Right atrium auricular region (tissue), 2 donors: ENCODE results near the gene MBD3. TPM values are rescaled to one million over a fixed set of nuclear protein-coding genes. Genes with fewer than 3 reads are reported as not detected.
"Not testable (repeated sequence)": the region's sequence is repeated elsewhere in the genome, so short reads cannot be mapped to it uniquely, and the experiment has no call there.

Source experiments
- DNase-seq: peaks from one replicate; pipeline ENCODE4 v3.0.0-alpha.2; 2019; ENCODE audit warnings: low spot score
- H3K27ac ChIP-seq, 2 donors: fragments of 200-600 bp; sonication (generic); 1 replicate in 1 of 2; 2 replicates in 1 of 2; pipeline ENCODE4 v1.5.1; 2016 to 2019
- H3K27me3 ChIP-seq, 2 donors: fragments of 200-600 bp; sonication (generic); one replicate each; pipeline versions ENCODE4 v1.5.1 to v1.6.0; 2017 to 2019
- H3K36me3 ChIP-seq: fragments of 200-600 bp; sonication (generic); one replicate; pipeline ENCODE4 v1.5.1; 2016
- H3K4me1 ChIP-seq, 2 donors: fragments of 200-600 bp; sonication (generic); one replicate each; pipeline versions ENCODE4 v1.5.1 to v1.6.0; 2017 to 2019
- H3K4me3 ChIP-seq, 2 donors: fragments of 200-600 bp; sonication (generic); 1 replicate in 1 of 2; 2 replicates in 1 of 2; pipeline ENCODE4 v1.5.1; 2017 to 2019; ENCODE audit warnings: mild to moderate bottlenecking in 1 of 2, moderate library complexity in 1 of 2
- H3K9me3 ChIP-seq, 2 donors: fragments of 200-600 bp; sonication (generic); one replicate each; pipeline ENCODE4 v1.5.1; 2019
- total RNA-seq, 2 donors: library from RNA; depleted of rRNA; stranded (reverse); fragments of >200 nt; gene quantifications; one replicate each; pipeline ENCODE4 v1.1.0, GENCODE V29; 2016
- TF ChIP-seq, protein P1 (sequence below), 2 donors: fragments of 200-600 bp; sonication (generic); IDR thresholded peaks; one replicate each; pipeline ENCODE4 v1.5.1; 2019; ENCODE audit warnings: antibody characterized with exemption in 2 of 2

MBD3 gene
- total RNA-seq, 2 donors from 2014 or later: 64.3 to 86.8 TPM

DNA sequence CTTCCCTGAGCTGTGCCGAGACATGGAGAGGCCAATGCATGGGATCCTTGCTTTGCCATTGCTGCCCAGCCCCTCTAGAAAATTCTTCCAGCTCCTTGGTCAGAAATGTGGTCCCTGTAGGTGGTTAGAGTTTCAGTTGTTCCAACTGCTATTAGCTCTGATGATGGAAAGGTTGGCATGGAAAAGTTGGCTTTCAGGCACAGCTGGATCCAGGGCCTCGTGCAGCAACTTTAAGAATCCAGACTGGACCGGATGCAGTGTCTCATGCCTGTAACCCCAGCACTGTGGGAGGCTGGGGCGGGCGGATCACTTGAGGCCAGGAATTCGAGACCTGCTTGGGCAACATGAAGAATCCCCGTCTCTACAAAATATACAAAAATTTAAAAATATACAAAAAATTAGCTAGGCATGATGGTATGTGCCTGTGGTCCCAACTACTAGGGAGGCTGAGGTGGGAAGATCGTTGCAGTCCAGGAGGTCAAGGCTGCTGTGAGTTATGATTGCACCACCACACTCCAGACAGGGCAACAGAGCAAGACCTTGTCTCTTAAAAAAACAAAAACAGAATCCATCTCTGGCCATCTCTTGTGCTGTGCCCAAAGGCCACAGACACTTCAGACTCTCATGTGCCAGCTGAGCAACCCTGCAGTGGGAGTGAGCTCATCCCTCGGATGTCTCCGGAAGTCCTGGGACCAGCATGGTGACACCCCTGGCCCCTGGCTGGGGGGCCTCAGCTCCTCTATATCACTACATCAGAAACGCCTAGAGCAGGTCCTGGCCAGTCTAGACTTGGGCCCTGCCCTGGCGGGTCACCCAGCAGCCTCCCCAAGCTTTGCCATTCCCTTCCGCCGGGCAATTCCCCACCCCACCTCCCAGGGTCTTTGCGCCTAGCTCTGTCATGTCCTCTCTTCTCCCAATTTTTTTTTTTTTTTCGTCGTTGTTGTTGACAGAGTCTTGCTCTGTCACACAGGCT lies 41.3 kb downstream of the MBD3 start:
- Histone ChIP-seq H3K36me3 (no peaks in the 10 kb centered on the region), H3K27ac (no peak overlapping the region), H3K9me3 (no peaks in the 10 kb centered on the region), H3K4me1 (no peaks in the 10 kb centered on the region), H3K4me3 (no peak overlapping the region), H3K27me3 (no peaks in the 10 kb centered on the region)
- TF ChIP-seq, protein P1, sequence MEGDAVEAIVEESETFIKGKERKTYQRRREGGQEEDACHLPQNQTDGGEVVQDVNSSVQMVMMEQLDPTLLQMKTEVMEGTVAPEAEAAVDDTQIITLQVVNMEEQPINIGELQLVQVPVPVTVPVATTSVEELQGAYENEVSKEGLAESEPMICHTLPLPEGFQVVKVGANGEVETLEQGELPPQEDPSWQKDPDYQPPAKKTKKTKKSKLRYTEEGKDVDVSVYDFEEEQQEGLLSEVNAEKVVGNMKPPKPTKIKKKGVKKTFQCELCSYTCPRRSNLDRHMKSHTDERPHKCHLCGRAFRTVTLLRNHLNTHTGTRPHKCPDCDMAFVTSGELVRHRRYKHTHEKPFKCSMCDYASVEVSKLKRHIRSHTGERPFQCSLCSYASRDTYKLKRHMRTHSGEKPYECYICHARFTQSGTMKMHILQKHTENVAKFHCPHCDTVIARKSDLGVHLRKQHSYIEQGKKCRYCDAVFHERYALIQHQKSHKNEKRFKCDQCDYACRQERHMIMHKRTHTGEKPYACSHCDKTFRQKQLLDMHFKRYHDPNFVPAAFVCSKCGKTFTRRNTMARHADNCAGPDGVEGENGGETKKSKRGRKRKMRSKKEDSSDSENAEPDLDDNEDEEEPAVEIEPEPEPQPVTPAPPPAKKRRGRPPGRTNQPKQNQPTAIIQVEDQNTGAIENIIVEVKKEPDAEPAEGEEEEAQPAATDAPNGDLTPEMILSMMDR (IDR thresholded peaks at IDR 0.05): no peak
- DNase-seq: no peak

DNA sequence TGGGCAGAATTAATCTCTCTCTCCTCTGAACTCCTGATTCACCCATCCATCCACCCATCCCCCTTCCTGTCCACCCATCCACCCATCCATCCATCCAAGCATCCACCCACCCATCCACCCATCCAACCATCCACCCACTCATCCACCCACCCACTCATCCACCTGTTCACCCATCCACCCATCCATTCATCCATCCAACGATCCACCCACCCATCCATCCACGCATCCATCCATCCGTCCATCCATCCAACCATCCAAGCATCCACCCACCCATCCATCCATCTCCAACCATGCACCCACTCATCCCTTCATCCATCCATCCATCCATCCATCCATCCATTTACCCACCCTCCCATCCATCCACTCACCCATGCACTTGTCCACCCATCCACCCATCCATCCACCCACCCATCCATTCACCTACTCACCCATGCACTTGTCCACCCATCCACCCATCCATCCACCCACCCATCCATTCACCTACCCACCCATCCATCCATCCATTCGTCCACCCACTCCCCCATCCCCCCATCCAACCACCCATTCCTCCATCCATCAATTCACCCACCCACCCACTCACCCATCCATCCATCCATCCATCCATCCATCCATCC lies 43.2 kb downstream of the MBD3 start:
- no peaks in the 10 kb centered on the region for H3K36me3 ChIP-seq
- H3K4me1 ChIP-seq: no peaks in the 10 kb centered on the region
- no peaks in the 10 kb centered on the region for H3K27me3 ChIP-seq
- no peaks in the 10 kb centered on the region for H3K9me3 ChIP-seq
- TF ChIP-seq, protein P1 (IDR thresholded peaks at IDR 0.05): no peak
- DNase-seq: no peak
- H3K4me3 ChIP-seq: no peak overlapping the region
- H3K27ac ChIP-seq: no peak overlapping the region

DNA sequence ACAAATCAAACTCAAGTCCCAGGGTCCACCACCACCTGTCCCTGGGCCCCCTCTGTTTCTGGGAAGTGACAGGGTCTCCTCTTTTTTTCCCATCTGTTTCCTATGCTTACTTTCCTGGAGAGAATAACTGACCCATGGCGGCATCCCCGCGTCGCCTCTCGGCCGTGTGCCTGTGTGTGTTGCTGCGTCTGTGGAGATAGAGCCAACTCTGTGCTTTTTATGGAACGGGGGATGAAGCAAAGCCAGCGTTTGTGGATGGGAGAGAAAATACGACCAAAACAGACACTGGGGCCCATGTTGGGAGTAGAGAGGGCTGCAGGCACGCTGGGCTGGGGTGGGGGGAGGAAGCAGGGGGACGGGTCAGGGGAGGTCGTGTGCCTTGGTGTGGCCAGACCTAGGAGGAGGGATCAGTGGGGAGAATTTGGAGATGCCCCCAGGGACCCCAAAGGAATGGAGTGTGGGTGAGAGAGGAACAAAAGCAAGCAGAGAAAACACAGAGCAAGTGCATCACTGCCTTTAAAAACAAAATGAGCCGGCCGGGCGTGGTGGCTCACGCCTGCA lies 52.2 kb downstream of the MBD3 start:
- Histone ChIP-seq H3K27ac (no peak overlapping the region), H3K9me3 (no peaks in the 10 kb centered on the region), H3K4me1 (peaks cover 0 to 15% of the 10 kb centered on the region in 2 donors), H3K27me3 (no peaks in the 10 kb centered on the region), H3K4me3 (no peak overlapping the region), H3K36me3 (no peaks in the 10 kb centered on the region)
- DNase-seq: no peak
- TF ChIP-seq, protein P1 (IDR thresholded peaks at IDR 0.05): no peak

DNA sequence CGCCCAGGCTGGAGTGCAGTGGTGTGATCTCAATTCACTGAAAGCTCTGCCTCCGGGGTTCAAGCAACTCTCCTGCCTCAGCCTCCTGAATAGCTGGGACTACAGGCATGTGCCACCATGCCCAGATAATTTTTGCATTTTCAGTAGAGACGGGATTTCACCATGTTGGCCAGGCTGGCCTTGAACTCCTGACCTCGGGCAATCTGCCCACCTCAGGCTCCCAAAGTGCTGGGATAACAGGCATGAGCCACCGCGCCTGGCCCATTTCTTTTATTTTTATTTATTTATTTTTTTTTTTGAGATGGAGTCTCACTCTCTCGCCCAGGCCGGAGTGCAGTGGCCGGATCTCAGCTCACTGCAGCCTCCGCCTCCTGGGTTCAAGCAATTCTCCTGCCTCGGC lies 52.9 kb downstream of the MBD3 start:
- H3K4me3 ChIP-seq, H3K27ac ChIP-seq, H3K36me3 ChIP-seq, DNase-seq, H3K9me3 ChIP-seq, H3K27me3 ChIP-seq: not testable (repeated sequence)
- H3K4me1 ChIP-seq: peaks cover 0 to 15% of the 10 kb centered on the region in 2 donors

DNA sequence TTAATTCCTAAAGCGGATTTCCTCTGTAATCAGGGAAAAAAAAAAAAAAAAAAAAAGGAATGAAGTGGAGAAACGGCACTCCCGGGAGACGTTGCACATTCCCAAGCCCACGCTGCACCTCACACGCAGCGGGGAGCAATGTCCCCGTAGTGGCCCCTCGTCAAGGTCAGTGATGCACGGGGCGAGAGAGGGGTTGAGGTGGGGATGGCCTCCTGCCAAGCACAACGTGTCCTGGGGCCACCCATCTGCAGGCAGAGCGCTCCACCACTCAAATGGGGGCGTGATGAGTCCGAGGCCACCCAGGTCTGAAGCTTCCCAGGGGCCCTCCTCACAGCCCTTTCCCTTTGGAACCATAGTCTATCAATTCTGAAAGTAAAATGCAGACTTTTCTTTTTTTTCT lies 53.7 kb downstream of the MBD3 start:
- no peak overlapping the region for H3K27ac ChIP-seq
- H3K4me1 ChIP-seq: peaks cover 0 to 15% of the 10 kb centered on the region in 2 donors
- H3K4me3 ChIP-seq: no peak overlapping the region
- H3K9me3 ChIP-seq: no peaks in the 10 kb centered on the region
- no peaks in the 10 kb centered on the region for H3K36me3 ChIP-seq
- no peaks in the 10 kb centered on the region for H3K27me3 ChIP-seq
- DNase-seq: no peak
- TF ChIP-seq, protein P1 (IDR thresholded peaks at IDR 0.05): no peak

DNA sequence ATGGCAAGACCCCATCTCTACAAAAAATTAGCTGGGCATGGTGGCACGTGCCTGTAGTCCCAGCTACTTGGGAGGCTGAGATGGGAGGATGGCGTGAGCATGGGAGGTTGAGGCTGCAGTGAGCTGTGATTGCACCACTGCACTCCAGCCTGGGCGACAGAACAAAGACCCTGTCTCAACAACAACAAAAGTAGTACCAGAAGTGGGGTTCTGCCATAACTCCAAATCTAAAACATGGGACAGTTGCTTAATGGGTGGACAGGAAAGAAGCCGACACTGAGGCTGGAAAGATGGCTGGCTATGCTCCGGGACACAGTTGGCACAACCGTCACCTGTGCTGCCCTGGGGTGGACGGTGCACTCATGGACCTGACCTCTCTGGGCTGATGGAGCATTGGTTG lies 57.0 kb downstream of the MBD3 start:
- H3K4me1 ChIP-seq: peaks cover 0 to 14% of the 10 kb centered on the region in 2 donors
- not testable (repeated sequence) for DNase-seq, H3K27ac ChIP-seq, H3K27me3 ChIP-seq, H3K4me3 ChIP-seq, H3K9me3 ChIP-seq, H3K36me3 ChIP-seq
